SK-N-SH (cell line): ENCODE measurements around the gene ATL1.

Source experiments
- POLR2AphosphoS5 ChIP-seq: IDR thresholded peaks from 2 replicates; pipeline ENCODE4 v1.6.1; 2012; ENCODE audit warnings: low read depth, low read length
- RAD21 ChIP-seq: IDR thresholded peaks from 2 replicates; pipeline ENCODE4 v1.6.1; 2012; ENCODE audit warnings: mild to moderate bottlenecking, low read length
- SIN3A ChIP-seq: IDR thresholded peaks from 2 replicates; pipeline ENCODE4 v1.6.1; 2012; ENCODE audit warnings: low read depth, mild to moderate bottlenecking, low read length, moderate library complexity, borderline replicate concordance
- SMC3 ChIP-seq: IDR thresholded peaks from 2 replicates; pipeline ENCODE4 v1.6.1; 2012; ENCODE audit warnings: low read depth, low read length, improper control_type of control experiment
- TF ChIP-seq, protein P1 (sequence below): fragments of 200-600 bp; sonication (generic); IDR thresholded peaks from 2 replicates; pipeline ENCODE4 v1.6.1; 2017; ENCODE audit warnings: antibody characterized with exemption, mild to moderate bottlenecking, moderate library complexity

DNA sequence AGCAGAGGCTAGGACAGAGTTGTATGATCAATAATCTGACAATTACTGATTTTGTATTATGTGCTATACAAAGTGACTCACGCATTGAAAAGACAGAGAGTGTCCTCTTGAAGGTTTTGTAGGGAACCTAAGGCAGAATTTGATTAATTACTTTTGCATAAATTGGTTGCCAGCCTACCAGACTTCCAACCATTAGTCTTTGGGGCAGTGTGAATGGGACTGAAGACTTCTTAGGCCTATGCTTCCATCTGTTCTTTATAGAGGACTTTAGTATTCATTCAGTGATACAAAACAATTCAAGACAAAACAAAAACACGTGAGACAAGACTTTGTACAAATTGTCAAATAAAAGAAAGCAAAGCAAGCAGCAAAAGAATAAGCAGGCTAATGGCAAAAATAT, 46.5 kb downstream of the ATL1 start:
- TF ChIP-seq SIN3A = no peak
- TF ChIP-seq SMC3 = no peak
- TF ChIP-seq, protein P1, sequence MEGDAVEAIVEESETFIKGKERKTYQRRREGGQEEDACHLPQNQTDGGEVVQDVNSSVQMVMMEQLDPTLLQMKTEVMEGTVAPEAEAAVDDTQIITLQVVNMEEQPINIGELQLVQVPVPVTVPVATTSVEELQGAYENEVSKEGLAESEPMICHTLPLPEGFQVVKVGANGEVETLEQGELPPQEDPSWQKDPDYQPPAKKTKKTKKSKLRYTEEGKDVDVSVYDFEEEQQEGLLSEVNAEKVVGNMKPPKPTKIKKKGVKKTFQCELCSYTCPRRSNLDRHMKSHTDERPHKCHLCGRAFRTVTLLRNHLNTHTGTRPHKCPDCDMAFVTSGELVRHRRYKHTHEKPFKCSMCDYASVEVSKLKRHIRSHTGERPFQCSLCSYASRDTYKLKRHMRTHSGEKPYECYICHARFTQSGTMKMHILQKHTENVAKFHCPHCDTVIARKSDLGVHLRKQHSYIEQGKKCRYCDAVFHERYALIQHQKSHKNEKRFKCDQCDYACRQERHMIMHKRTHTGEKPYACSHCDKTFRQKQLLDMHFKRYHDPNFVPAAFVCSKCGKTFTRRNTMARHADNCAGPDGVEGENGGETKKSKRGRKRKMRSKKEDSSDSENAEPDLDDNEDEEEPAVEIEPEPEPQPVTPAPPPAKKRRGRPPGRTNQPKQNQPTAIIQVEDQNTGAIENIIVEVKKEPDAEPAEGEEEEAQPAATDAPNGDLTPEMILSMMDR = no peak
- TF ChIP-seq RAD21 = no peak
- TF ChIP-seq POLR2AphosphoS5 = no peak
